ENCODE results near the gene CCDC77.

GRCh38 chr12:455821-456220 is 54.4 kb downstream of the CCDC77 start:
- TF ChIP-seq CTCF (conservative IDR thresholded peaks at IDR 0.05) (no peak), EZH2 (IDR thresholded peaks at IDR 0.05; ENCODE audit: low read depth) (no peak)
